MG63 (cell line): Measurements from ENCODE around the gene EHMT1. TPM values are rescaled to one million over a fixed set of nuclear protein-coding genes. Genes with fewer than 3 reads are reported as not detected.

Experiments
- DNase-seq: peaks from one replicate; pipeline ENCODE4 v3.0.0-alpha.2; 2020
- H3K27me3 ChIP-seq: fragments of 250-450 bp; sonication (Bioruptor Pico); 2 replicates; pipeline ENCODE4 v1.5.1; 2020; ENCODE audit warnings: mild to moderate bottlenecking, moderate library complexity
- H3K36me3 ChIP-seq: fragments of 250-450 bp; sonication (Bioruptor Pico); 2 replicates; pipeline ENCODE4 v1.5.1; 2020; ENCODE audit warnings: mild to moderate bottlenecking, moderate library complexity
- H3K4me3 ChIP-seq: fragments of 250-450 bp; sonication (Bioruptor Pico); 2 replicates; pipeline ENCODE4 v1.5.1; 2020; ENCODE audit warnings: mild to moderate bottlenecking, moderate library complexity
- H3K9me3 ChIP-seq: fragments of 250-450 bp; sonication (Bioruptor Pico); 2 replicates; pipeline ENCODE4 v1.5.1; 2020; ENCODE audit warnings: mild to moderate bottlenecking, moderate library complexity
- total RNA-seq: library from RNA; depleted of rRNA; stranded (reverse); fragments of >200 nt; shearing (Covaris generic); gene quantifications from 2 replicates; pipeline ENCODE4 v1.2.3, GENCODE V29; 2014; ENCODE audit warnings: low replicate concordance

EHMT1 gene
- total RNA-seq, 1 experiment from 2014 or later: 64.5 TPM

- H3K4me3 ChIP-seq: no peak overlapping the region
- H3K27me3 ChIP-seq: no peaks in the 10 kb centered on the region
- peaks cover 17% of the 10 kb centered on the region for H3K36me3 ChIP-seq
- H3K9me3 ChIP-seq: no peaks in the 10 kb centered on the region
- no peak for DNase-seq
Observed at GRCh38 chr9:137828527-137829259, 209.9 kb downstream of the EHMT1 start.

- no peaks in the 10 kb centered on the region for H3K9me3 ChIP-seq
- H3K27me3 ChIP-seq: no peaks in the 10 kb centered on the region
- no peak for DNase-seq
- H3K36me3 ChIP-seq: peaks cover 10% of the 10 kb centered on the region
- H3K4me3 ChIP-seq: no peak overlapping the region
Observed at GRCh38 chr9:137829260-137829996, 210.6 kb downstream of the EHMT1 start.

- no peaks in the 10 kb centered on the region for H3K27me3 ChIP-seq
- H3K36me3 ChIP-seq: peaks cover 12% of the 10 kb centered on the region
- no peak for DNase-seq
- no peak overlapping the region for H3K4me3 ChIP-seq
- no peaks in the 10 kb centered on the region for H3K9me3 ChIP-seq
Observed at GRCh38 chr9:137832191-137832700, 213.4 kb downstream of the EHMT1 start.

- Histone ChIP-seq H3K9me3 (no peaks in the 10 kb centered on the region), H3K36me3 (peaks cover 12% of the 10 kb centered on the region), H3K4me3 (no peak overlapping the region), H3K27me3 (no peaks in the 10 kb centered on the region)
- no peak for DNase-seq
Observed at GRCh38 chr9:137832830-137833590, 214.2 kb downstream of the EHMT1 start.

- Histone ChIP-seq H3K36me3 (peaks cover 12% of the 10 kb centered on the region), H3K9me3 (no peaks in the 10 kb centered on the region), H3K27me3 (no peaks in the 10 kb centered on the region), H3K4me3 (no peak overlapping the region)
- no peak for DNase-seq
Observed at GRCh38 chr9:137833721-137834613, 215.2 kb downstream of the EHMT1 start.

- Histone ChIP-seq H3K4me3 (no peak overlapping the region), H3K36me3 (peaks cover 12% of the 10 kb centered on the region), H3K27me3 (no peaks in the 10 kb centered on the region), H3K9me3 (no peaks in the 10 kb centered on the region)
- DNase-seq: no peak
Observed at GRCh38 chr9:137834846-137835546, 216.2 kb downstream of the EHMT1 start.

GRCh38 chr9:137836151-137836830 lies 217.5 kb downstream of the EHMT1 start:
- no peaks in the 10 kb centered on the region for H3K27me3 ChIP-seq
- H3K4me3 ChIP-seq: no peak overlapping the region
- H3K36me3 ChIP-seq: peaks cover 12% of the 10 kb centered on the region
- H3K9me3 ChIP-seq: no peaks in the 10 kb centered on the region
- no peak for DNase-seq

GRCh38 chr9:137836831-137837241 lies 218.0 kb downstream of the EHMT1 start:
- no peak for DNase-seq
- no peaks in the 10 kb centered on the region for H3K27me3 ChIP-seq
- peaks cover 12% of the 10 kb centered on the region for H3K36me3 ChIP-seq

GRCh38 chr9:137837345-137838278 lies 218.8 kb downstream of the EHMT1 start:
- Histone ChIP-seq H3K27me3 (no peaks in the 10 kb centered on the region), H3K36me3 (peaks cover 12% of the 10 kb centered on the region), H3K9me3 (no peaks in the 10 kb centered on the region), H3K4me3 (no peak overlapping the region)
- no peak for DNase-seq

More at GRCh38 chr9:137836831-137837241, 218.0 kb downstream of the EHMT1 start:
- H3K4me3 ChIP-seq: no peak overlapping the region
- H3K9me3 ChIP-seq: no peaks in the 10 kb centered on the region

GRCh38 chr9:137838576-137838975 lies 219.8 kb downstream of the EHMT1 start:
- no peak for DNase-seq
- peaks cover 12% of the 10 kb centered on the region for H3K36me3 ChIP-seq
- H3K4me3 ChIP-seq: no peak overlapping the region
- H3K9me3 ChIP-seq: no peaks in the 10 kb centered on the region
- H3K27me3 ChIP-seq: no peaks in the 10 kb centered on the region

- no peak overlapping the region for H3K4me3 ChIP-seq
- DNase-seq: no peak
- no peaks in the 10 kb centered on the region for H3K36me3 ChIP-seq
- no peaks in the 10 kb centered on the region for H3K27me3 ChIP-seq
- H3K9me3 ChIP-seq: no peaks in the 10 kb centered on the region
Observed at GRCh38 chr9:137843355-137843754, 224.6 kb downstream of the EHMT1 start.

GRCh38 chr9:137851516-137852267 lies 232.9 kb downstream of the EHMT1 start:
- no peak overlapping the region for H3K4me3 ChIP-seq
- H3K27me3 ChIP-seq: no peaks in the 10 kb centered on the region
- no peaks in the 10 kb centered on the region for H3K36me3 ChIP-seq
- H3K9me3 ChIP-seq: no peaks in the 10 kb centered on the region
- DNase-seq: no peak

GRCh38 chr9:137853392-137853995 lies 234.7 kb downstream of the EHMT1 start:
- no peaks in the 10 kb centered on the region for H3K9me3 ChIP-seq
- H3K36me3 ChIP-seq: no peaks in the 10 kb centered on the region
- no peak for DNase-seq
- H3K4me3 ChIP-seq: no peak overlapping the region
- no peaks in the 10 kb centered on the region for H3K27me3 ChIP-seq
